Heart left ventricle (tissue), 16 donors: ENCODE results near the gene PRICKLE4. TPM values are rescaled to one million over a fixed set of nuclear protein-coding genes. Genes with fewer than 3 reads are reported as not detected.

ENCODE experiments used
- ATAC-seq, 4 donors: fragments of 200-7000 bp; cut with Tn5 transposase; one replicate each; pipeline ENCODE4 v1.9.1; 2020 to 2022; ENCODE audit warnings: moderate library complexity in 4 of 4, mild to moderate bottlenecking in 3 of 4, moderate number of reproducible peaks in 1 of 4
- DNase-seq, 5 donors: peaks; one replicate each; pipeline ENCODE4 v3.0.0-alpha.2; 2020
- H3K27ac ChIP-seq, 12 donors: fragments of 200-600 bp; sonication (generic) in 4 of 12; one replicate each; pipeline versions ENCODE4 v1.5.0 to v1.8.0; 2016 to 2022; ENCODE audit warnings: mild to moderate bottlenecking in 2 of 12
- H3K27me3 ChIP-seq, 9 donors: fragments of 200-600 bp; sonication (generic) in 2 of 9; one replicate each; pipeline versions ENCODE4 v1.5.1 to v1.8.0; 2016 to 2022; ENCODE audit warnings: mild to moderate bottlenecking in 3 of 9
- H3K36me3 ChIP-seq, 9 donors: fragments of 200-600 bp; sonication (generic) in 2 of 9; one replicate each; pipeline versions ENCODE4 v1.5.0 to v1.8.0; 2018 to 2022; ENCODE audit warnings: mild to moderate bottlenecking in 2 of 9
- H3K4me1 ChIP-seq, 12 donors: fragments of 200-600 bp; sonication (generic) in 4 of 12; one replicate each; pipeline versions ENCODE4 v1.5.0 to v1.8.0; 2016 to 2022; ENCODE audit warnings: mild to moderate bottlenecking in 3 of 12
- H3K4me3 ChIP-seq, 12 donors: fragments of 200-600 bp; sonication (generic) in 4 of 12; one replicate each; pipeline versions ENCODE4 v1.5.0 to v1.8.0; 2017 to 2022; ENCODE audit warnings: mild to moderate bottlenecking in 9 of 12, moderate library complexity in 4 of 12
- H3K9me3 ChIP-seq, 12 donors: fragments of 200-600 bp; sonication (generic) in 4 of 12; one replicate each; pipeline versions ENCODE4 v1.5.0 to v1.8.0; 2016 to 2022; ENCODE audit warnings: mild to moderate bottlenecking in 1 of 12
- CTCF ChIP-seq, 12 donors: fragments of 200-600 bp; sonication (generic) in 4 of 12; IDR thresholded peaks; one replicate each; pipeline versions ENCODE4 v1.5.0 to v1.8.0; 2018 to 2022; ENCODE audit warnings: antibody characterized with exemption in 12 of 12, mild to moderate bottlenecking in 5 of 12
- POLR2A ChIP-seq, 2 donors: fragments of 450-650 bp; IDR thresholded peaks; one replicate each; pipeline ENCODE4 v1.6.1; 2017; ENCODE audit warnings: antibody characterized with exemption in 2 of 2, mild to moderate bottlenecking in 2 of 2, moderate library complexity in 2 of 2
- WGBS, 4 donors: extraction: QIAGEN DNeasy Blood & Tissue Kit in 2 of 4; methylation state at CpG; one replicate each; pipeline versions ENCODE4 v1.1.5 to v1.1.7; 2013 to 2018; 5-methylcytosine and 5-hydroxymethylcytosine counted together
- intact Hi-C, 10 donors: fragments of 100-400 bp; cut with DNase I; formaldehyde crosslinking; loops; one replicate each; pipeline versions ENCODE4 v1.11.1 to v1.14.2; 2022
- polyA plus RNA-seq, 2 donors: library from polyadenylated mRNA; stranded (reverse); fragments of 200-250 nt; gene quantifications; one replicate each; pipeline ENCODE4 v1.2.3, GENCODE V29; 2013
- total RNA-seq, 9 donors: library from RNA; depleted of rRNA in 2 of 9; stranded (reverse); fragments of >200 nt in 2 of 9; fragmentation: NEBNext Ultra II Directional in 3 of 9; extraction: Animal tissue kit (Norgen Biotek cat#: 25700) in 3 of 9; gene quantifications; one replicate each; pipeline versions ENCODE4 v1.1.0 to v1.2.4, GENCODE V29; 2016 to 2023
- donor health status: ischemic (EF 13 %, LVEDD 7.1; RV severe dilation, severe dysfunction).
- donor health status: healthy with polysubstance abuse.
- donor health status: DM: no; HTN: yes; CAD: no.
- donor health status: DM: no; HTN: no; CAD: no.
- donor health status: ischemic (EF 25% LVEDD 6.9; RV normal size, moderate dysfunction).
- donor health status: ischemic (EF 25% LVEDD 5.7; RV mildly dilated, moderate dysfunction).
- donor health status: healthy.
- donor health status: DM: yes; HTN: yes; CAD: no.
- donor health status: ischemic (EF 35%, LVEDD 5.7; RV mildly dilated, moderate dysfunction).
- donor health status: nonischemic (EF 11% LVEDD 7.7; RV severe dilation, severe dysfunction).
- donor health status: DM: yes; HTN: yes; CAD: no.
- donor health status: PGD.
- donor health status: ischemic (EF 29% LVEDD 5.4; RV normal size, mild dysfunction).
- donor health status: nonischemic (EF 23%, LVEDD 6.1; RV moderate dilation, normal function).

PRICKLE4 gene
- total and polyA plus RNA-seq, 11 donors = 1.1 to 3.9 (median 1.9) TPM

GRCh38 chr6:41779788-41780550, 613 bp upstream of the PRICKLE4 start, which contains the start of gene FRS3:
FRS3 (minus strand) TSS chr6:41779900; CDS start chr6:41776987, 2,913 bp downstream.
- Histone ChIP-seq H3K36me3 (peaks cover 0 to 36% (median 23%) of the 10 kb centered on the region in 9 donors), H3K4me3 (peak within 1 kb of the TSS; percentile 61 to 96 (median 79)), H3K9me3 (no peaks in the 10 kb centered on the region), H3K27ac (peak within 1 kb of the TSS; percentile 76 to 97 (median 91)), H3K4me1 (peaks cover 3 to 56% (median 26%) of the 10 kb centered on the region in 12 donors), H3K27me3 (no peaks in the 10 kb centered on the region)
- intact Hi-C loops = loop anchor here in 9 of 10 donors (1.0 to 10.0 kb wide), 24 partner anchors 43 to 785 kb away; partner anchors contain the start of genes TFEB (in 6 of the 9), MRPS10 (in 3 of the 9), CCND3 (in 2 of the 9) and UBR2 (in 1 of the 9)
- ATAC-seq = peak; percentile 92 to 95 (median 94)
- peak; percentile 84 to 97 (median 91) for TF ChIP-seq CTCF (IDR thresholded peaks at IDR 0.05)
- peak in 1 of 2 donors; percentile 36 for TF ChIP-seq POLR2A (IDR thresholded peaks at IDR 0.05)
- peak; percentile 98 to 100 (median 99) for DNase-seq
- WGBS, 4 donors = 0 to 1% (median 0%) methylated on average over 34 to 73 of the region's 73 CpGs

GRCh38 chr6:41781366-41781730, 766 bp downstream of the PRICKLE4 start:
- ATAC-seq (peak in 2 of 4 donors; percentile 0 to 11), DNase-seq (peak in 4 of 5 donors; percentile 42 to 57 (median 54))
- WGBS, 4 donors = 12 to 19% (median 14%) methylated on average over 3 of the region's 3 CpGs
- intact Hi-C loops = loop anchor here in 8 of 10 donors (2.0 to 10.0 kb wide), 12 partner anchors 66 to 783 kb away; partner anchors contain the start of genes CCND3 (in 2 of the 8), MRPS10 (in 2 of the 8), UBR2 (in 1 of the 8) and USP49 (in 1 of the 8)
- Histone ChIP-seq H3K9me3 (no peaks in the 10 kb centered on the region), H3K4me3 (peak overlapping the region in 11 of 12 donors; percentile 64 to 96 (median 79)), H3K4me1 (peaks cover 10 to 70% (median 39%) of the 10 kb centered on the region in 12 donors), H3K36me3 (peaks cover 0 to 22% (median 10%) of the 10 kb centered on the region in 9 donors), H3K27me3 (no peaks in the 10 kb centered on the region), H3K27ac (peak overlapping the region; percentile 76 to 97 (median 91))
- TF ChIP-seq POLR2A (IDR thresholded peaks at IDR 0.05) (no peak), CTCF (IDR thresholded peaks at IDR 0.05) (no peak)

- DNase-seq (no peak), ATAC-seq (no peak)
- WGBS, 4 donors = 72 to 82% (median 75%) methylated on average over 6 of the region's 6 CpGs
- Histone ChIP-seq H3K4me3 (no peak overlapping the region), H3K36me3 (peaks cover 0 to 10% (median 0%) of the 10 kb centered on the region in 9 donors), H3K27ac (no peak overlapping the region), H3K27me3 (no peaks in the 10 kb centered on the region), H3K4me1 (peaks cover 10 to 65% (median 39%) of the 10 kb centered on the region in 12 donors), H3K9me3 (no peaks in the 10 kb centered on the region)
- no peak for TF ChIP-seq POLR2A (IDR thresholded peaks at IDR 0.05)
- intact Hi-C loops = loop anchor here in 6 of 10 donors (5.0 to 10.0 kb wide), 9 partner anchors 64 to 782 kb away; partner anchors contain the start of genes CCND3 (in 2 of the 6), MRPS10 (in 2 of the 6), UBR2 (in 1 of the 6) and USP49 (in 1 of the 6)
These were observed 2.7 kb downstream of the PRICKLE4 start for GRCh38 chr6:41783106-41783780.

GRCh38 chr6:41784581-41785171, 4.1 kb downstream of the PRICKLE4 start:
- H3K4me1 ChIP-seq = peaks cover 14 to 65% (median 41%) of the 10 kb centered on the region in 12 donors
- no peak overlapping the region for H3K4me3 ChIP-seq
- 67 to 76% (median 68%) methylated on average over 5 of the region's 5 CpGs for WGBS, 4 donors
- TF ChIP-seq CTCF (IDR thresholded peaks at IDR 0.05) = no peak
- TF ChIP-seq POLR2A (IDR thresholded peaks at IDR 0.05) = no peak
- no peak for ATAC-seq
- intact Hi-C loops = loop anchor here in 9 of 10 donors (5.0 to 10.0 kb wide), 12 partner anchors 63 to 780 kb away; partner anchors contain the start of genes BYSL (in 3 of the 9), CCND3 (in 3 of the 9), MED20 (in 3 of the 9) and MRPS10 (in 3 of the 9)
- H3K27ac ChIP-seq = peak overlapping the region in 3 of 12 donors; percentile 15 to 98 (median 88)
- H3K36me3 ChIP-seq = peaks cover 0 to 19% (median 11%) of the 10 kb centered on the region in 9 donors
- DNase-seq = no peak
- no peaks in the 10 kb centered on the region for H3K9me3 ChIP-seq
- H3K27me3 ChIP-seq = no peaks in the 10 kb centered on the region
